Karpas-422 (cell line): ENCODE data around the gene TECPR2. TPM values are rescaled to one million over a fixed set of nuclear protein-coding genes. Genes with fewer than 3 reads are reported as not detected.

ENCODE experiments used
- DNase-seq: peaks from one replicate; pipeline ENCODE4 v3.0.0-alpha.2; 2015
- H2AFZ ChIP-seq: fragments of 200-600 bp; sonication (generic); 2 replicates; pipeline ENCODE4 v1.6.1; 2014; ENCODE audit warnings: antibody characterized with exemption, low read length, mixed read lengths
- H3K27ac ChIP-seq: fragments of 200-600 bp; sonication (generic); 2 replicates; pipeline ENCODE4 v1.5.1; 2014; ENCODE audit warnings: mild to moderate bottlenecking, low read length, moderate library complexity
- H3K27me3 ChIP-seq: fragments of 200-600 bp; sonication (generic); 2 replicates; pipeline ENCODE4 v1.6.1; 2014; ENCODE audit warnings: low read length, mixed read lengths
- H3K36me3 ChIP-seq: fragments of 200-600 bp; sonication (generic); 2 replicates; pipeline ENCODE4 v1.6.1; 2014; ENCODE audit warnings: low read length, mixed read lengths; ENCODE audit not compliant: insufficient read depth
- H3K4me1 ChIP-seq: fragments of 200-600 bp; sonication (generic); 2 replicates; pipeline ENCODE4 v1.6.1; 2014; ENCODE audit warnings: mild to moderate bottlenecking, low read length, mixed read lengths
- H3K4me2 ChIP-seq: fragments of 200-600 bp; sonication (generic); 2 replicates; pipeline ENCODE4 v1.6.1; 2014; ENCODE audit warnings: low read length, low read depth, mild to moderate bottlenecking; ENCODE audit not compliant: poor library complexity, severe bottlenecking
- H3K4me3 ChIP-seq: fragments of 200-600 bp; sonication (generic); 2 replicates; pipeline ENCODE4 v1.5.1; 2014; ENCODE audit warnings: mild to moderate bottlenecking, antibody characterized with exemption, low read length, mixed read lengths
- H3K79me2 ChIP-seq: fragments of 200-600 bp; sonication (generic); 2 replicates; pipeline ENCODE4 v1.6.1; 2014; ENCODE audit warnings: mild to moderate bottlenecking, low read length, mixed read lengths
- H3K9ac ChIP-seq: fragments of 200-600 bp; sonication (generic); 2 replicates; pipeline ENCODE4 v1.6.0; 2014; ENCODE audit warnings: low read length
- H3K9me2 ChIP-seq: fragments of 200-600 bp; sonication (generic), shearing (Covaris generic); replicated peaks from 2 replicates; pipeline ENCODE4 v1.6.0; 2014; ENCODE audit warnings: mild to moderate bottlenecking, low read length, moderate library complexity; ENCODE audit not compliant: insufficient read depth
- H3K9me3 ChIP-seq: fragments of 300-700, 200-600 bp; sonication (generic); 2 replicates; pipeline ENCODE4 v1.6.1; 2014; ENCODE audit warnings: low read length, mixed read lengths
- H4K20me1 ChIP-seq: fragments of 200-600 bp; sonication (generic); 2 replicates; pipeline ENCODE4 v1.6.1; 2014; ENCODE audit warnings: mild to moderate bottlenecking, antibody characterized with exemption, low read length, low read depth; ENCODE audit not compliant: insufficient read depth
- total RNA-seq: library from RNA; depleted of rRNA; stranded (reverse); fragments of >200 nt; shearing (Covaris generic); gene quantifications from 2 replicates; pipeline ENCODE4 v1.2.3, GENCODE V29; 2014; ENCODE audit warnings: low replicate concordance

Gene TECPR2
- total RNA-seq, 1 experiment from 2014 or later = 10.3 TPM

DNA sequence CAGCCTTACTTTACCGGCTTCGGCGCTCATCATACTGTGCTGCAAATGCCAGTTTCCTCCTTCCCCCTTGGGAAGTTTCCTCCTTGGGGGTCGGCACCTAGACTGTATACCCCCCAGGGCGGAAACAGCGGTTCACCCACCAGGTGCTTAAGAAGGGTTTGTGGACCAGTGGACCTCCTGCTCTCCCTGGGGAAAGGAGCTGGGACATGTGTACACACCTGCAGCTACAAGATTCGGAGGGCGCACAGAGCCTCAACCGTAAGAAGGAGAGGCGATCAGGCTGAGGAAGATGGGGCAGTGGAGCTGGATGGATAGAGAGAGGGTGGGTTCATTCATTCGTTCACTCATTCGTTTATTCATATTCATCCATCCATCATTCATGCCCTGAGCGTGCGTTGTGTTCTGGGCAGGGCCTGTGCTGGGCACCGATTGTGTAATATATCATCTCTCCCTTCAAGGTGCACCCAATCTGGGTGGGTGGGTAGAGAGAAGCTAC, 43.9 kb upstream of the TECPR2 start:
- Histone ChIP-seq H2AFZ (peak overlapping the region; percentile 94), H3K4me3 (peak overlapping the region; percentile 83), H3K4me2 (peak overlapping the region; percentile 96), H3K36me3 (peaks cover 5% of the 10 kb centered on the region; the same call in 1 of the 2 replicates), H3K4me1 (peaks cover 61% of the 10 kb centered on the region), H3K27ac (peak overlapping the region; percentile 49), H3K9me2 (no peaks in the 10 kb centered on the region), H3K9ac (peak overlapping the region; percentile 88), H3K79me2 (peaks cover 45% of the 10 kb centered on the region), H4K20me1 (no peaks in the 10 kb centered on the region), H3K9me3 (no peaks in the 10 kb centered on the region), H3K27me3 (no peaks in the 10 kb centered on the region)
- peak; percentile 65 for DNase-seq

- peak within 1 kb of the TSS; percentile 94 for H2AFZ ChIP-seq
- H4K20me1 ChIP-seq = no peaks in the 10 kb centered on the region
- H3K9ac ChIP-seq = peak within 1 kb of the TSS; percentile 88
- H3K79me2 ChIP-seq = peaks cover 46% of the 10 kb centered on the region
- H3K4me1 ChIP-seq = peaks cover 56% of the 10 kb centered on the region
- peak within 1 kb of the TSS; percentile 83 for H3K4me3 ChIP-seq
- H3K36me3 ChIP-seq = peaks cover 5% of the 10 kb centered on the region; the same call in 1 of the 2 replicates
- peak within 1 kb of the TSS; percentile 49 for H3K27ac ChIP-seq
- DNase-seq = peak; percentile 99
- H3K9me2 ChIP-seq = no peaks in the 10 kb centered on the region
- peak within 1 kb of the TSS; percentile 96 for H3K4me2 ChIP-seq
- H3K9me3 ChIP-seq = no peaks in the 10 kb centered on the region
- no peaks in the 10 kb centered on the region for H3K27me3 ChIP-seq
Observed at GRCh38 chr14:102319351-102320032, 43.2 kb upstream of the TECPR2 start, which contains the start of gene ZNF839. TSS of gene ZNF839 (plus strand) at chr14:102319746. CDS start at chr14:102319766, 20 bp downstream.

- peak overlapping the region; percentile 83 for H3K4me3 ChIP-seq
- peaks cover 46% of the 10 kb centered on the region for H3K79me2 ChIP-seq
- peaks cover 5% of the 10 kb centered on the region; the same call in 1 of the 2 replicates for H3K36me3 ChIP-seq
- H4K20me1 ChIP-seq = no peaks in the 10 kb centered on the region
- H3K9ac ChIP-seq = peak overlapping the region; percentile 88
- peaks cover 50% of the 10 kb centered on the region for H3K4me1 ChIP-seq
- H3K9me3 ChIP-seq = no peaks in the 10 kb centered on the region
- H2AFZ ChIP-seq = no peak overlapping the region; the same call in 1 of the 2 replicates
- peak overlapping the region; percentile 92 for H3K4me2 ChIP-seq
- no peak overlapping the region; the same call in 1 of the 2 replicates for H3K27ac ChIP-seq
- DNase-seq = peak; percentile 68
- H3K9me2 ChIP-seq = no peaks in the 10 kb centered on the region
- H3K27me3 ChIP-seq = no peaks in the 10 kb centered on the region
Observed at GRCh38 chr14:102320033-102320660, 42.6 kb upstream of the TECPR2 start.

DNA sequence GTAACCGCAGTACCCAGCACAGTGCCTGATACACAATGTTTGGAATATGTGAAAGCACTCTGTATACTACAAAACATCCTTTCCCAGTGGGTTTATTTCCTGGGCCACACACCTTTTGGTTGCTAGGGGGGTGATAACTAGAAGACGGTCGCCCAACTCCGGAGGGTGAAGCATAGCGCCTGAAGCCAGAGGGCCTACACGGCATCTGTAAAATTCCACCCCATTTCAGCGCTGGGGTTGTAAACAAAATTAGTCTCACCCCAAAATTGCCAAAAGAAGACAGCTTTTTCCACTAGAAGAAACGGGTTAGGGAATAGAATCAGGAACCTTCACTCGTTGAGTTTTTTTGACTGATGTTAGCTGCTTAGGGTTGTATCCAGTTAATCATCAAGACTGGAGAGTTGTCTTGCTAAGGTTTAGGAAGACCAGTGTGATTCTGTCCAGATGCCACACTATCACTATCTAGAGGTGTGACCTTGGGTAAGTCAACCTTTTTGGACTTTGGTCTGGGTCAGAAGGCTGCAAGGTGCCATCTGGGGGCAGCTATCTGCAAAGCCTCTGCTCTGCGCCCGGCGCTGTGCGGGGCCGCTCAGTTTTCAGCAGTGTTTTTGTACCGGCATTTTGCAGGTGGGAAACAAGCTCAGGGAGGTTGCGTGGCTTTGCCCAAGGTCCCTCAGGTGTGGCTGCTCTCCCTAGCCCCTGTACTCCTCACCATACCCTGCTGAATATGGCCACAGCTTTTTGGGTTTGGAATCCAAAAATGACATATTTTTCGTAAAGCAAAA, 41.9 kb upstream of the TECPR2 start:
- no peak overlapping the region for H2AFZ ChIP-seq
- no peak overlapping the region for H3K27ac ChIP-seq
- H3K79me2 ChIP-seq = peaks cover 46% of the 10 kb centered on the region
- no peaks in the 10 kb centered on the region for H3K9me2 ChIP-seq
- H3K4me2 ChIP-seq = peak overlapping the region; percentile 92
- H3K9me3 ChIP-seq = no peaks in the 10 kb centered on the region
- H3K4me3 ChIP-seq = peak overlapping the region; percentile 83
- no peak for DNase-seq
- H4K20me1 ChIP-seq = no peaks in the 10 kb centered on the region
- H3K9ac ChIP-seq = peak overlapping the region; percentile 88
- H3K36me3 ChIP-seq = peaks cover 5% of the 10 kb centered on the region; the same call in 1 of the 2 replicates
- no peaks in the 10 kb centered on the region for H3K27me3 ChIP-seq
- peaks cover 49% of the 10 kb centered on the region for H3K4me1 ChIP-seq

- Histone ChIP-seq H3K27ac (no peak overlapping the region), H3K27me3 (no peaks in the 10 kb centered on the region), H2AFZ (no peak overlapping the region), H3K79me2 (peaks cover 46% of the 10 kb centered on the region), H3K4me2 (peak overlapping the region; percentile 92), H3K4me3 (no peak overlapping the region; the same call in 1 of the 2 replicates), H3K9me3 (no peaks in the 10 kb centered on the region), H3K9ac (peak overlapping the region; percentile 88; the same call in 1 of the 2 replicates), H3K9me2 (no peaks in the 10 kb centered on the region), H4K20me1 (no peaks in the 10 kb centered on the region), H3K4me1 (peaks cover 40% of the 10 kb centered on the region), H3K36me3 (peaks cover 5% of the 10 kb centered on the region; the same call in 1 of the 2 replicates)
- DNase-seq = no peak
Observed at GRCh38 chr14:102321456-102322422, 41.0 kb upstream of the TECPR2 start.

DNA sequence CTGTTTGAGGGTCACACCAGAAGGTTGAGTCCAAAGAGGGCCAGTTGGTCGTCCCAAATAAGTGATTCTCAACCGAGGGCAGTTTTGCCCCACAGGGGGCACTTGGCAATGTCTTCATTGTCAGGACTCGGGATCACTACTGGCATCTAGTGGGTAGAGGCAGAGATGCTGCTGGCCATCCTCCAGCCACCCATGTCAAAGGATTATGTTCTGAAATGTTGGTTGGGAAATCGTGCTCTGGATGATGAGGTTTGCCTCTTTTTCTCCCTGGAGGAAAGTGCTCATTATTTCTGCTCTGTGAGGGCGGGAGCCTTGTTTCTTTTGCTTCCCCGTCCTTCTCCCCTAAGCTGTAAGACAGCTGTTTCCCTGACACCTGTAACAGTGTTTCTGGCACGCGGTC, 39.6 kb upstream of the TECPR2 start:
- H2AFZ ChIP-seq = no peak overlapping the region
- no peak overlapping the region for H3K4me3 ChIP-seq
- H3K27ac ChIP-seq = no peak overlapping the region
- DNase-seq = peak; percentile 75
- peaks cover 30% of the 10 kb centered on the region for H3K4me1 ChIP-seq
- no peak overlapping the region for H3K9ac ChIP-seq
- H3K27me3 ChIP-seq = no peaks in the 10 kb centered on the region
- H3K9me2 ChIP-seq = no peaks in the 10 kb centered on the region
- H3K79me2 ChIP-seq = peaks cover 46% of the 10 kb centered on the region
- no peaks in the 10 kb centered on the region for H4K20me1 ChIP-seq
- peaks cover 5% of the 10 kb centered on the region; the same call in 1 of the 2 replicates for H3K36me3 ChIP-seq
- H3K9me3 ChIP-seq = no peaks in the 10 kb centered on the region
- no peak overlapping the region for H3K4me2 ChIP-seq

GRCh38 chr14:102325791-102326345, 36.9 kb upstream of the TECPR2 start:
- Histone ChIP-seq H4K20me1 (no peaks in the 10 kb centered on the region; the same call in 1 of the 2 replicates), H3K4me3 (no peak overlapping the region), H3K9me2 (no peaks in the 10 kb centered on the region), H3K9me3 (no peaks in the 10 kb centered on the region), H3K27me3 (no peaks in the 10 kb centered on the region), H3K27ac (no peak overlapping the region), H2AFZ (no peak overlapping the region), H3K79me2 (peaks cover 34% of the 10 kb centered on the region), H3K4me1 (peaks cover 11% of the 10 kb centered on the region), H3K9ac (no peak overlapping the region), H3K4me2 (no peak overlapping the region), H3K36me3 (peaks cover 7% of the 10 kb centered on the region; the same call in 1 of the 2 replicates)
- DNase-seq = no peak
